ENCODE data around the gene TSKU. TPM values are rescaled to one million over a fixed set of nuclear protein-coding genes. Genes with fewer than 3 reads are reported as not detected.

TSKU gene
- polyA plus RNA-seq, 3 donors = not detected

DNA sequence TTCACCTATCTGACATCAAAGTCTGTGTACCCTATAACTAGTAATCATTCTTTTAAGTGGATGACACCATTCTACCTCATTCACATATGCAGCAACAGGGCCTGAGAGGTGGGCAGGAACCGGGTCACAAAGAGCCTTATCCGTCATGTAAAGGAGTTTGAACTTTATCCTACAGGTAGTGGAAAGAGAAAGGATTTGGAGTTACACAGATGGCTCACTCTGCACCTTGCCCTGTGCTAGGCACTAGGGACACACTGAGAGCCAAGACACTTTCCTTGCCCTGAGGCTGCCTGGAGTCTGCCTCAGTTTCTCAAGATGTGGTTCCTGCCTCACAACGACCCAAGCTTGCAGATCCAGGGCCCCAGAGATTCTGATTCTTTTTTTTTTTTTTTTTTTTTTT is 63.3 kb downstream of the TSKU start:
- no peak for DNase-seq
- intact Hi-C loops (cut with micrococcal nuclease) = no loop called here
- peaks cover 3 to 4% (median 4%) of the 10 kb centered on the region in 3 donors for H3K27me3 Mint-ChIP-seq (ENCODE audit: low read depth in 3 of 3)
- Histone ChIP-seq H3K4me3 (replicated peaks in 1 of 3; ENCODE audit: low read depth in 2 of 3, low read length in 3 of 3) (no peak overlapping the region), H3K27ac (ENCODE audit: low read depth in 1 of 2, low read length in 2 of 2) (no peak overlapping the region), H3K9me3 (replicated peaks in 1 of 2; ENCODE audit: control insufficient read depth in 1 of 2, insufficient read depth in 1 of 2, low read length in 2 of 2) (no peaks in the 10 kb centered on the region), H2AFZ (ENCODE audit: insufficient read depth, low read depth, low read length, poor library complexity, severe bottlenecking) (no peak overlapping the region), H3K27me3 (ENCODE audit: control insufficient read depth in 2 of 2, insufficient read depth in 2 of 2, low read length in 2 of 2) (no peaks in the 10 kb centered on the region), H3K79me2 (ENCODE audit: insufficient read depth, low read length) (no peaks in the 10 kb centered on the region), H3K4me2 (replicated peaks; ENCODE audit: extremely low read depth, low read length, poor library complexity, severe bottlenecking) (no peak overlapping the region), H3K36me3 (replicated peaks in 1 of 2; ENCODE audit: control insufficient read depth in 1 of 2, insufficient read depth in 2 of 2, low read length in 2 of 2) (no peaks in the 10 kb centered on the region), H4K20me1 (ENCODE audit: insufficient read depth, low read length) (no peaks in the 10 kb centered on the region), H3K4me1 (ENCODE audit: control insufficient read depth in 1 of 2, insufficient read depth in 2 of 2, low read length in 2 of 2) (peaks cover 18 to 26% of the 10 kb centered on the region in 2 donors), H3K9ac (ENCODE audit: insufficient read depth, low read length, poor library complexity, severe bottlenecking) (no peak overlapping the region)
- peaks cover 0 to 2% (median 0%) of the 10 kb centered on the region in 7 donors for H3K9me3 Mint-ChIP-seq
- H3K27ac Mint-ChIP-seq = no peak overlapping the region
- peaks cover 34% of the 10 kb centered on the region for H3K4me1 Mint-ChIP-seq
- TF ChIP-seq, protein P1, sequence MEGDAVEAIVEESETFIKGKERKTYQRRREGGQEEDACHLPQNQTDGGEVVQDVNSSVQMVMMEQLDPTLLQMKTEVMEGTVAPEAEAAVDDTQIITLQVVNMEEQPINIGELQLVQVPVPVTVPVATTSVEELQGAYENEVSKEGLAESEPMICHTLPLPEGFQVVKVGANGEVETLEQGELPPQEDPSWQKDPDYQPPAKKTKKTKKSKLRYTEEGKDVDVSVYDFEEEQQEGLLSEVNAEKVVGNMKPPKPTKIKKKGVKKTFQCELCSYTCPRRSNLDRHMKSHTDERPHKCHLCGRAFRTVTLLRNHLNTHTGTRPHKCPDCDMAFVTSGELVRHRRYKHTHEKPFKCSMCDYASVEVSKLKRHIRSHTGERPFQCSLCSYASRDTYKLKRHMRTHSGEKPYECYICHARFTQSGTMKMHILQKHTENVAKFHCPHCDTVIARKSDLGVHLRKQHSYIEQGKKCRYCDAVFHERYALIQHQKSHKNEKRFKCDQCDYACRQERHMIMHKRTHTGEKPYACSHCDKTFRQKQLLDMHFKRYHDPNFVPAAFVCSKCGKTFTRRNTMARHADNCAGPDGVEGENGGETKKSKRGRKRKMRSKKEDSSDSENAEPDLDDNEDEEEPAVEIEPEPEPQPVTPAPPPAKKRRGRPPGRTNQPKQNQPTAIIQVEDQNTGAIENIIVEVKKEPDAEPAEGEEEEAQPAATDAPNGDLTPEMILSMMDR (IDR thresholded peaks at IDR 0.05) = no peak
- 100% methylated on average over 1 of the region's 3 CpGs for WGBS (ENCODE audit: insufficient coverage)
- H3K4me3 Mint-ChIP-seq = no peak overlapping the region
- H3K36me3 Mint-ChIP-seq = no peaks in the 10 kb centered on the region

Other genes with a start within 250 kb of the TSKU start
- 1 to 10 TPM in 1 of 3 donors, not detected in 2; 1.5 TPM for gene LRRC32, start 112.6 kb upstream of the TSKU start, polyA plus RNA-seq
- gene ACER3, start 77.6 kb downstream of the TSKU start, polyA plus RNA-seq = 10 to 100 TPM; 22.9 to 45.4 (median 23.6) TPM

Data from CD14-positive monocyte (primary cell).